DMS 273 (cell line): Measurements from ENCODE around the gene SCTR.

ENCODE experiments used
- DNase-seq: peaks from one replicate; lab custom pipeline; 2025; ENCODE audit not compliant: unreplicated experiment; lab: John Stamatoyannopoulos, UW

Gene SCTR

GRCh38 chr2:119523952-119524694 lies at the start of gene SCTR:
Gene SCTR, minus strand, starts transcription at chr2:119524483. Its CDS starts 257 bp downstream, at chr2:119524226.
- peak; percentile 64 for DNase-seq

GRCh38 chr2:119567292-119567691 lies 43.0 kb upstream of the SCTR start:
- DNase-seq = no peak

GRCh38 chr2:119565481-119565880 lies 41.2 kb upstream of the SCTR start:
- no peak for DNase-seq

- DNase-seq = no peak
These were observed 29.5 kb upstream of the SCTR start for GRCh38 chr2:119553687-119554344.

- DNase-seq = no peak
These were observed 28.6 kb upstream of the SCTR start for GRCh38 chr2:119552902-119553301.

- no peak for DNase-seq
These were observed 26.6 kb upstream of the SCTR start for GRCh38 chr2:119550856-119551255.

GRCh38 chr2:119550346-119550745 lies 26.1 kb upstream of the SCTR start:
- no peak for DNase-seq

- DNase-seq = peak; percentile 90
These were observed 25.0 kb upstream of the SCTR start for GRCh38 chr2:119549241-119549640.

- DNase-seq = peak; percentile 58
These were observed 24.3 kb upstream of the SCTR start for GRCh38 chr2:119548516-119549120.

- peak; percentile 55 for DNase-seq
These were observed 22.1 kb upstream of the SCTR start for GRCh38 chr2:119546447-119546767.

- DNase-seq = peak; percentile 35
These were observed 21.6 kb upstream of the SCTR start for GRCh38 chr2:119545754-119546446.

- no peak for DNase-seq
These were observed 20.7 kb upstream of the SCTR start for GRCh38 chr2:119544939-119545475.

- peak; percentile 92 for DNase-seq
These were observed 20.0 kb upstream of the SCTR start, which contains the start of gene CFAP221 for GRCh38 chr2:119544075-119544938. Gene CFAP221, plus strand, starts transcription at chr2:119544449. Its CDS starts 1,683 bp downstream, at chr2:119546132.

GRCh38 chr2:119541476-119541875 lies 17.2 kb upstream of the SCTR start:
- DNase-seq = no peak

- no peak for DNase-seq
These were observed 13.5 kb upstream of the SCTR start for GRCh38 chr2:119537792-119538191.

- no peak for DNase-seq
These were observed 12.4 kb upstream of the SCTR start for GRCh38 chr2:119536707-119537106.

GRCh38 chr2:119536211-119536610 lies 11.9 kb upstream of the SCTR start:
- DNase-seq = peak; percentile 13

- no peak for DNase-seq
These were observed 9.3 kb upstream of the SCTR start for GRCh38 chr2:119533560-119533959.

- DNase-seq = peak; percentile 48
These were observed 7.0 kb upstream of the SCTR start for GRCh38 chr2:119531292-119531691.

- no peak for DNase-seq
These were observed 3.7 kb upstream of the SCTR start for GRCh38 chr2:119527999-119528398.
